Panc1 (cell line): Measurements from ENCODE around the gene RASA3. TPM values are rescaled to one million over a fixed set of nuclear protein-coding genes. Genes with fewer than 3 reads are reported as not detected.

ENCODE experiments used
- ATAC-seq: fragments of 200-7000 bp; cut with Tn5 transposase; 2 replicates; pipeline ENCODE4 v1.9.1; 2020; ENCODE audit warnings: mild to moderate bottlenecking, moderate library complexity
- BruUV-seq: library from RNA; stranded (reverse); fragments of 400-500 nt; replicated peaks from 2 replicates; lab custom pipeline; 2021; lab: Mats Ljungman, UMichigan
- CTCF ChIA-PET: fragments of 300-600 bp; sonication (Branson Sonifier 250); formaldehyde crosslinking; loops from one replicate; lab custom pipeline; 2022; ENCODE audit warnings: antibody characterized with exemption; lab: Charles Lee
- POLR2A ChIA-PET: fragments of 300-600 bp; sonication (Branson Sonifier 250); formaldehyde crosslinking; loops from one replicate; lab custom pipeline; 2022; ENCODE audit warnings: antibody characterized with exemption; lab: Charles Lee
- DNase-seq: peaks from one replicate; pipeline ENCODE4 v3.0.0-alpha.2; 2010; ENCODE audit warnings: low read depth, low spot score
- H3K27ac ChIP-seq: 2 replicates; pipeline ENCODE4 v1.5.1; 2011; ENCODE audit warnings: mild to moderate bottlenecking, low read length, inconsistent platforms
- H3K27me3 ChIP-seq: fragments of 200-500 bp; sonication (Bioruptor generic); 2 replicates; pipeline ENCODE4 v1.6.0; 2014; ENCODE audit warnings: low read length, inconsistent platforms; ENCODE audit not compliant: control insufficient read depth, insufficient read depth
- H3K36me3 ChIP-seq: fragments of 200-500 bp; sonication (Bioruptor generic); 2 replicates; pipeline ENCODE4 v1.5.1; 2014; ENCODE audit warnings: inconsistent platforms, mild to moderate bottlenecking, low read length, moderate library complexity; ENCODE audit not compliant: control insufficient read depth, insufficient read depth
- H3K4me1 ChIP-seq: 2 replicates; pipeline ENCODE4 v1.5.1; 2011; ENCODE audit warnings: inconsistent platforms, mild to moderate bottlenecking, low read length, moderate library complexity; ENCODE audit not compliant: control insufficient read depth, insufficient read depth
- H3K4me3 ChIP-seq, 2 experiments: 2 replicates each; pipeline ENCODE4 v1.5.1; 2011 to 2012; ENCODE audit warnings: low read depth in 2 of 2, low read length in 2 of 2, mild to moderate bottlenecking in 2 of 2, inconsistent platforms in 1 of 2, moderate library complexity in 1 of 2
- H3K9me3 ChIP-seq: fragments of 200-500 bp; sonication (Bioruptor generic); 2 replicates; pipeline ENCODE4 v1.5.1; 2014; ENCODE audit warnings: low read depth, mild to moderate bottlenecking, inconsistent platforms, low read length, moderate library complexity; ENCODE audit not compliant: control insufficient read depth, insufficient read depth
- POLR2AphosphoS5 ChIP-seq: IDR thresholded peaks from 2 replicates; pipeline ENCODE4 v1.6.1; 2012; ENCODE audit warnings: mild to moderate bottlenecking, low read depth, low read length, moderate library complexity
- SIN3A ChIP-seq: IDR thresholded peaks from 2 replicates; pipeline ENCODE4 v1.6.1; 2012; ENCODE audit warnings: low read depth, mild to moderate bottlenecking, low read length, moderate library complexity, borderline replicate concordance; ENCODE audit not compliant: insufficient read depth
- TCF7L2 ChIP-seq: IDR thresholded peaks from 2 replicates; pipeline ENCODE4 v1.6.1; 2011; ENCODE audit warnings: mild to moderate bottlenecking, low read depth, low read length, inconsistent platforms
- in situ Hi-C: cut with HindIII; loops from 2 replicates; pipeline ENCODE4 v1.10.0; 2016; ENCODE audit warnings: low sequenced_read_pairs, low pct_unique_long_range_greater_than_20kb
- intact Hi-C: fragments of 100-400 bp; cut with micrococcal nuclease; formaldehyde crosslinking; loops from one replicate; pipeline ENCODE4 v1.10.0; 2022; ENCODE audit not compliant: unreplicated experiment
- total RNA-seq: library from RNA; stranded (reverse); gene quantifications from one replicate; pipeline ENCODE4 v1.2.1, GENCODE V29; 2021; ENCODE audit not compliant: unreplicated experiment
- TF ChIP-seq, protein P1 (sequence below): fragments of 450-650 bp; IDR thresholded peaks from 2 replicates; pipeline ENCODE4 v1.5.1; 2017; ENCODE audit warnings: mild to moderate bottlenecking
- TF ChIP-seq, protein P2 (sequence below), 2 experiments: IDR thresholded peaks; 2 replicates each; pipeline ENCODE4 v1.6.1; 2011 to 2012; ENCODE audit warnings: low read depth in 2 of 2, control low read depth in 1 of 2, low read length in 1 of 2, mild to moderate bottlenecking in 1 of 2, moderate library complexity in 1 of 2; ENCODE audit not compliant: insufficient read depth in 1 of 2

Gene RASA3
- total RNA-seq, 1 experiment from 2014 or later: 33.7 TPM

DNA sequence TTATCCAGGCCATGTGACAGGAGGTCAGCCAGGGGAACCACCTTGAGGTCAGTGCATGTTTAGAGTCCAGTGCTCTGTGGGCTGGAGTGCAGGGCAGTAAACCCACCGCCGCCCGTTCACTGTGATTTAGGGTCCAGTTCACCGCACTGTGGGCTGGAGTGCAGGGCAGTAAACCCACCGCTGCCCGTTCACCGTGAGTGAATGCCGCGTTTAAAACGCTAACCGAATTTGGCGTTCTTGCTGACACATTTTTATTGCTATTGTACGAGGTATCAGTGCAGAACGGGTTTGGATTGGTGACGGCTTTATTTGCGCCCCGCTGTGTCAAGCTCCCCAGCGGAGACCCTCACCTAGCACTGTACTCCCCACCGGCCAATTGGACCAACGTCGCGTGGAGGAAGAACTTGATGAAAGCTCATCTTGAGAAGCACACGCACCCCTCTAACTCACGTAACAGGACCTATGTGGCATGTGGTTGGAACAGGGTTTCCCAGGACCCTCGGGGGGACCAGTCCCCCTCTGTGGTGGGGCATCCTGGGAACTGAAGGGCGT is 186.5 kb downstream of the RASA3 start:
- Histone ChIP-seq H3K36me3 (no peaks in the 10 kb centered on the region), H3K9me3 (no peaks in the 10 kb centered on the region), H3K27ac (no peak overlapping the region), H3K4me3 (no peak overlapping the region), H3K4me1 (no peaks in the 10 kb centered on the region), H3K27me3 (no peaks in the 10 kb centered on the region)
- no TSS peak for BruUV-seq
- ChIA-PET CTCF (no interaction called here), POLR2A (no interaction called here)
- in situ Hi-C loops: no loop called here
- TF ChIP-seq, protein P1, sequence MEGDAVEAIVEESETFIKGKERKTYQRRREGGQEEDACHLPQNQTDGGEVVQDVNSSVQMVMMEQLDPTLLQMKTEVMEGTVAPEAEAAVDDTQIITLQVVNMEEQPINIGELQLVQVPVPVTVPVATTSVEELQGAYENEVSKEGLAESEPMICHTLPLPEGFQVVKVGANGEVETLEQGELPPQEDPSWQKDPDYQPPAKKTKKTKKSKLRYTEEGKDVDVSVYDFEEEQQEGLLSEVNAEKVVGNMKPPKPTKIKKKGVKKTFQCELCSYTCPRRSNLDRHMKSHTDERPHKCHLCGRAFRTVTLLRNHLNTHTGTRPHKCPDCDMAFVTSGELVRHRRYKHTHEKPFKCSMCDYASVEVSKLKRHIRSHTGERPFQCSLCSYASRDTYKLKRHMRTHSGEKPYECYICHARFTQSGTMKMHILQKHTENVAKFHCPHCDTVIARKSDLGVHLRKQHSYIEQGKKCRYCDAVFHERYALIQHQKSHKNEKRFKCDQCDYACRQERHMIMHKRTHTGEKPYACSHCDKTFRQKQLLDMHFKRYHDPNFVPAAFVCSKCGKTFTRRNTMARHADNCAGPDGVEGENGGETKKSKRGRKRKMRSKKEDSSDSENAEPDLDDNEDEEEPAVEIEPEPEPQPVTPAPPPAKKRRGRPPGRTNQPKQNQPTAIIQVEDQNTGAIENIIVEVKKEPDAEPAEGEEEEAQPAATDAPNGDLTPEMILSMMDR: no peak
- TF ChIP-seq, protein P2, sequence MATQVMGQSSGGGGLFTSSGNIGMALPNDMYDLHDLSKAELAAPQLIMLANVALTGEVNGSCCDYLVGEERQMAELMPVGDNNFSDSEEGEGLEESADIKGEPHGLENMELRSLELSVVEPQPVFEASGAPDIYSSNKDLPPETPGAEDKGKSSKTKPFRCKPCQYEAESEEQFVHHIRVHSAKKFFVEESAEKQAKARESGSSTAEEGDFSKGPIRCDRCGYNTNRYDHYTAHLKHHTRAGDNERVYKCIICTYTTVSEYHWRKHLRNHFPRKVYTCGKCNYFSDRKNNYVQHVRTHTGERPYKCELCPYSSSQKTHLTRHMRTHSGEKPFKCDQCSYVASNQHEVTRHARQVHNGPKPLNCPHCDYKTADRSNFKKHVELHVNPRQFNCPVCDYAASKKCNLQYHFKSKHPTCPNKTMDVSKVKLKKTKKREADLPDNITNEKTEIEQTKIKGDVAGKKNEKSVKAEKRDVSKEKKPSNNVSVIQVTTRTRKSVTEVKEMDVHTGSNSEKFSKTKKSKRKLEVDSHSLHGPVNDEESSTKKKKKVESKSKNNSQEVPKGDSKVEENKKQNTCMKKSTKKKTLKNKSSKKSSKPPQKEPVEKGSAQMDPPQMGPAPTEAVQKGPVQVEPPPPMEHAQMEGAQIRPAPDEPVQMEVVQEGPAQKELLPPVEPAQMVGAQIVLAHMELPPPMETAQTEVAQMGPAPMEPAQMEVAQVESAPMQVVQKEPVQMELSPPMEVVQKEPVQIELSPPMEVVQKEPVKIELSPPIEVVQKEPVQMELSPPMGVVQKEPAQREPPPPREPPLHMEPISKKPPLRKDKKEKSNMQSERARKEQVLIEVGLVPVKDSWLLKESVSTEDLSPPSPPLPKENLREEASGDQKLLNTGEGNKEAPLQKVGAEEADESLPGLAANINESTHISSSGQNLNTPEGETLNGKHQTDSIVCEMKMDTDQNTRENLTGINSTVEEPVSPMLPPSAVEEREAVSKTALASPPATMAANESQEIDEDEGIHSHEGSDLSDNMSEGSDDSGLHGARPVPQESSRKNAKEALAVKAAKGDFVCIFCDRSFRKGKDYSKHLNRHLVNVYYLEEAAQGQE (IDR thresholded peaks at IDR 0.05; ENCODE audit: insufficient read depth in 1 of 2, low read depth in 2 of 2, low read length in 1 of 2): no peak
- TF ChIP-seq TCF7L2 (no peak), POLR2AphosphoS5 (no peak), SIN3A (no peak)
- DNase-seq: no peak
- ATAC-seq: no peak
- intact Hi-C loops: no loop called here

DNA sequence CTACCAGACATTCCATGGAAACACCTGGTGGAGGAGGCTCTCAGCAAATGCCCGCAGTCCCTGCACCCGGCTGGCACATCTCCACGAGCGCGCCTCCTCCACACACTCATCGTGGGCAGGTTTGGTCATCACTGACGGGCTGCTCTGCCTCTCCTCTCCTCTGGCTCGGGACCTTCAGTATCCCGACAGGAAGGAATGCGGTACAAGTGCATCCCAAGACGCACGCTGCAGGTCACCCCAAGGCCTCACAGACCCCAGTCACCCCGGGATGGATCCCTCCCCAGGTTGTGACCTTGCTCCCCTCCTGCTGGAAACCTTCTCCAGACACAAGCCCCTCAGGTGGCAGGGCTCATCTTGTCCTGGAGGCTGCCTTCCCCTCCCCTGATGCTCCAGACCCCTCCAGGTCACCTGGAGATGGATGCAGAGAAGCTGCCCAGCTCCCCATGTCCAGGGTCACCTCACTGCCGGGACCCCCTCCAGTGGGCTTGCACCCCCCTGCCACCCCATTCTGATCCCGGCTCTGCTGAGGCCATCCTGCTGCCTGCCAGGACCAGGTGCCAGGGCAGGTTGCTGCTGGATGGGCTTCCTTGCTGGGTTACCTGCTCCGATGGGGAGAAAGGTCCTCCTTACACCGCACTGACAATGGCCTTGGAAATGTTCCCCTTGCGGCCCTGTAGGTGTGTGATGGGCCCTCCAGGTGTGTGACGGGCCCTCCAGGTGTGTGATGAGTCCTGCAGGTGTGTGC is 188.4 kb downstream of the RASA3 start:
- no peak for ATAC-seq
- Histone ChIP-seq H3K27ac (no peak overlapping the region), H3K27me3 (no peaks in the 10 kb centered on the region), H3K4me3 (no peak overlapping the region), H3K9me3 (no peaks in the 10 kb centered on the region), H3K36me3 (no peaks in the 10 kb centered on the region), H3K4me1 (no peaks in the 10 kb centered on the region)
- TF ChIP-seq POLR2AphosphoS5: no peak
- no peak for TF ChIP-seq TCF7L2
- TF ChIP-seq, protein P1: no peak
- TF ChIP-seq, protein P2 (IDR thresholded peaks at IDR 0.05; ENCODE audit: insufficient read depth in 1 of 2, low read depth in 2 of 2, low read length in 1 of 2): no peak
- no peak for TF ChIP-seq SIN3A
- ChIA-PET CTCF (no interaction called here), POLR2A (no interaction called here)
- intact Hi-C loops (no loop called here), in situ Hi-C loops (no loop called here)
- no peak for DNase-seq
- no TSS peak for BruUV-seq
